B cell (primary cell): ENCODE data around the gene RCAN3. TPM values are rescaled to one million over a fixed set of nuclear protein-coding genes. Genes with fewer than 3 reads are reported as not detected.

Experiments
- ATAC-seq: fragments of 200-7000 bp; cut with Tn5 transposase; one replicate; pipeline ENCODE4 v1.10.0; 2021; ENCODE audit warnings: low read depth, mild to moderate bottlenecking, moderate number of reproducible peaks, moderate library complexity
- CTCF ChIA-PET: fragments of 350-600 bp; sonication (Branson Sonifier 250); formaldehyde crosslinking; loops from one replicate; lab custom pipeline; 2021; ENCODE audit warnings: antibody characterized with exemption, inconsistent platforms; lab: Charles Lee
- POLR2A ChIA-PET: fragments of 350-600 bp; sonication (Branson Sonifier 250); formaldehyde crosslinking; loops from one replicate; lab custom pipeline; 2021; ENCODE audit warnings: antibody characterized with exemption; lab: Charles Lee
- DNase-seq: peaks from one replicate; pipeline ENCODE4 v3.0.0; 2013
- H2AFZ ChIP-seq: 2 replicates; pipeline ENCODE4 v1.6.1; 2012; ENCODE audit warnings: mild to moderate bottlenecking, low read depth, low read length; ENCODE audit not compliant: insufficient read depth, poor library complexity, severe bottlenecking
- H3K27ac ChIP-seq, 2 donors: 1 replicate in 1 of 2; 2 replicates in 1 of 2; pipeline ENCODE4 v1.5.1; 2012 to 2013; ENCODE audit warnings: low read length in 2 of 2, mild to moderate bottlenecking in 2 of 2, moderate library complexity in 1 of 2
- H3K27me3 ChIP-seq, 4 experiments: fragments of 200-600 bp in 1 of 4; sonication (generic) in 1 of 4; replicated peaks in 1 of 4; 1 replicate in 2 of 4; 2 replicates in 2 of 4; pipeline versions ENCODE4 v1.6.1 to v1.7.0; 2013 to 2016; ENCODE audit warnings: low read length in 3 of 4, mild to moderate bottlenecking in 2 of 4, mixed read lengths in 1 of 4, moderate library complexity in 1 of 4; ENCODE audit not compliant: insufficient read depth in 4 of 4, control insufficient read depth in 3 of 4; ENCODE audit errors: control extremely low read depth in 1 of 4
- H3K36me3 ChIP-seq, 2 experiments: replicated peaks in 1 of 2; 1 replicate in 1 of 2; 2 replicates in 1 of 2; pipeline versions ENCODE4 v1.6.1 to v1.7.1; 2013; ENCODE audit warnings: low read length in 1 of 2; ENCODE audit not compliant: insufficient read depth in 2 of 2, control insufficient read depth in 1 of 2; ENCODE audit errors: control extremely low read depth in 1 of 2, extremely low read depth in 1 of 2
- H3K4me1 ChIP-seq, 2 donors: fragments of 200-600 bp in 1 of 2; sonication (generic) in 1 of 2; 1 replicate in 1 of 2; 2 replicates in 1 of 2; pipeline versions ENCODE4 v1.5.1 to v1.6.1; 2013 to 2017; ENCODE audit warnings: low read length in 2 of 2; ENCODE audit not compliant: control insufficient read depth in 2 of 2, insufficient read depth in 2 of 2
- H3K4me2 ChIP-seq: replicated peaks from 2 replicates; pipeline ENCODE3; 2012; ENCODE audit warnings: mild to moderate bottlenecking, low read depth, low read length; ENCODE audit not compliant: poor library complexity, severe bottlenecking
- H3K4me3 ChIP-seq, 5 experiments: fragments of 200-600 bp in 1 of 5; sonication (generic) in 1 of 5; 1 replicate in 3 of 5; 2 replicates in 2 of 5; pipeline versions ENCODE4 v1.5.1 to v1.7.0; 2011 to 2016; ENCODE audit warnings: low read length in 4 of 5, mild to moderate bottlenecking in 4 of 5, low read depth in 2 of 5, control low read depth in 1 of 5, moderate library complexity in 1 of 5; ENCODE audit not compliant: insufficient read depth in 1 of 5; ENCODE audit errors: control extremely low read depth in 1 of 5, extremely low read depth in 1 of 5
- H3K79me2 ChIP-seq: fragments of 200-600 bp; sonication (generic); one replicate; pipeline ENCODE4 v1.6.0; 2016; ENCODE audit warnings: low read length; ENCODE audit not compliant: control insufficient read depth, insufficient read depth
- H3K9ac ChIP-seq: fragments of 200-600 bp; sonication (generic); 2 replicates; pipeline ENCODE4 v1.6.1; 2017; ENCODE audit warnings: mild to moderate bottlenecking, low read length, moderate library complexity
- H3K9me3 ChIP-seq, 3 donors: one replicate each; pipeline versions ENCODE4 v1.6.1 to v1.7.1; 2013; ENCODE audit warnings: low read length in 2 of 3; ENCODE audit not compliant: control insufficient read depth in 2 of 3, insufficient read depth in 1 of 3; ENCODE audit errors: control extremely low read depth in 1 of 3
- H4K20me1 ChIP-seq: 2 replicates; pipeline ENCODE4 v1.6.0; 2012; ENCODE audit warnings: mild to moderate bottlenecking, low read length; ENCODE audit not compliant: insufficient read depth, control insufficient read depth, poor library complexity, severe bottlenecking
- H3K27ac Mint-ChIP-seq: one replicate; pipeline ENCODE4 v1.8.0; 2021; ENCODE audit warnings: mixed read lengths
- H3K27me3 Mint-ChIP-seq: one replicate; pipeline ENCODE4 v1.8.0; 2021; ENCODE audit warnings: mixed read lengths
- H3K4me1 Mint-ChIP-seq: one replicate; pipeline ENCODE4 v1.8.0; 2021; ENCODE audit warnings: mixed read lengths
- H3K4me3 Mint-ChIP-seq: one replicate; pipeline ENCODE4 v1.8.0; 2021; ENCODE audit warnings: mixed read lengths
- H3K9me3 Mint-ChIP-seq: one replicate; pipeline ENCODE4 v1.8.0; 2022; ENCODE audit warnings: mixed read lengths; ENCODE audit not compliant: insufficient read depth
- CTCF ChIP-seq: fragments of 200-600 bp; IDR thresholded peaks from one replicate; pipeline ENCODE4 v1.8.0; 2022; ENCODE audit warnings: antibody characterized with exemption, mild to moderate bottlenecking
- EZH2 ChIP-seq: IDR thresholded peaks from 2 replicates; pipeline ENCODE4 v1.6.1; 2012; ENCODE audit warnings: borderline replicate concordance, low read depth, mild to moderate bottlenecking, moderate library complexity, low read length; ENCODE audit not compliant: insufficient read depth, poor library complexity, severe bottlenecking
- WGBS: methylation state at CpG from one replicate; pipeline ENCODE4 v1.1.5; 2013; ENCODE audit warnings: missing lambda C conversion rate; ENCODE audit not compliant: insufficient coverage; 5-methylcytosine and 5-hydroxymethylcytosine counted together
- intact Hi-C: fragments of 100-400 bp; cut with micrococcal nuclease; formaldehyde crosslinking; loops from one replicate; pipeline ENCODE4 v1.10.0; 2022
- polyA plus RNA-seq: library from polyadenylated mRNA; depleted of rRNA; stranded (reverse); fragments of >200 nt; gene quantifications from 2 replicates; pipeline ENCODE4 v1.2.3, GENCODE V29; 2012
- total RNA-seq, 2 donors: library from RNA; stranded (reverse); fragments of 120-200 nt in 1 of 2; gene quantifications; 1 replicate in 1 of 2; 2 replicates in 1 of 2; pipeline versions ENCODE4 v1.2.3 to v1.2.4, GENCODE V29; 2013 to 2022

The RCAN3 gene
- total and polyA plus RNA-seq, 2 donors (not counting 1 experiment from before 2014, with no cell fraction given): 19.3 to 37.3 TPM

GRCh38 chr1:24588573-24588972, 85.9 kb downstream of the RCAN3 start:
- H3K36me3 ChIP-seq: no peaks in the 10 kb centered on the region
- H3K27me3 Mint-ChIP-seq: no peaks in the 10 kb centered on the region
- H3K9me3 ChIP-seq: no peaks in the 10 kb centered on the region
- H3K9me3 Mint-ChIP-seq: no peaks in the 10 kb centered on the region
- CTCF ChIA-PET: interaction anchor here (0.9 to 5.4 kb wide), 9 partner anchors 15 to 438 kb away, joined by 3 to 133 read pairs (median 19); partner anchors contain the start of genes NIPAL3, RCAN3, SRRM1 and STPG1
- H3K27ac ChIP-seq: no peak overlapping the region
- intact Hi-C loops: loop anchor here (10.0 kb wide), 1 partner anchor 54 kb away; no protein-coding TSS in a partner anchor
- POLR2A ChIA-PET: no interaction called here
- no peak overlapping the region for H3K9ac ChIP-seq
- H3K4me1 ChIP-seq: peaks cover 4% of the 10 kb centered on the region in 2 donors
- no peaks in the 10 kb centered on the region for H3K79me2 ChIP-seq
- peaks cover 0 to 3% (median 0%) of the 10 kb centered on the region in 4 experiments for H3K27me3 ChIP-seq
- no peak overlapping the region for H2AFZ ChIP-seq
- no peak overlapping the region for H3K27ac Mint-ChIP-seq
- no peak overlapping the region for H3K4me2 ChIP-seq
- 82% methylated on average over 1 of the region's 5 CpGs for WGBS
- no peak for DNase-seq
- TF ChIP-seq EZH2: no peak
- no peak for TF ChIP-seq CTCF
- no peak overlapping the region for H3K4me3 ChIP-seq
- ATAC-seq: no peak
- no peak overlapping the region for H3K4me3 Mint-ChIP-seq
- peaks cover 8% of the 10 kb centered on the region for H3K4me1 Mint-ChIP-seq
- no peaks in the 10 kb centered on the region for H4K20me1 ChIP-seq

GRCh38 chr1:24589200-24589599, 86.6 kb downstream of the RCAN3 start:
- intact Hi-C loops: loop anchor here (10.0 kb wide), 1 partner anchor 54 kb away; no protein-coding TSS in a partner anchor
- ChIA-PET POLR2A (no interaction called here), CTCF (interaction anchor here (0.6 to 2.0 kb wide), 6 partner anchors 10 to 553 kb away, joined by 3 to 5 read pairs (median 4); partner anchors contain the start of gene NIPAL3)
- 73% methylated on average over 2 of the region's 3 CpGs for WGBS
- no peak overlapping the region for H3K4me2 ChIP-seq
- H3K36me3 ChIP-seq: no peaks in the 10 kb centered on the region
- no peak overlapping the region for H3K27ac ChIP-seq
- peaks cover 0 to 3% (median 0%) of the 10 kb centered on the region in 4 experiments for H3K27me3 ChIP-seq
- Mint-ChIP-seq H3K4me3 (no peak overlapping the region), H3K27me3 (peaks cover under 1% of the 10 kb centered on the region), H3K9me3 (no peaks in the 10 kb centered on the region), H3K4me1 (peaks cover 8% of the 10 kb centered on the region), H3K27ac (no peak overlapping the region)
- no peaks in the 10 kb centered on the region for H4K20me1 ChIP-seq
- H2AFZ ChIP-seq: no peak overlapping the region
- H3K4me1 ChIP-seq: peaks cover 4% of the 10 kb centered on the region in 2 donors
- H3K9ac ChIP-seq: no peak overlapping the region
- no peak for TF ChIP-seq EZH2
- no peak for TF ChIP-seq CTCF
- no peaks in the 10 kb centered on the region for H3K9me3 ChIP-seq
- DNase-seq: no peak
- no peaks in the 10 kb centered on the region for H3K79me2 ChIP-seq
- no peak for ATAC-seq
- H3K4me3 ChIP-seq: no peak overlapping the region

Other genes starting within 250 kb of the RCAN3 start
- gene GRHL3, start 183.5 kb upstream of the RCAN3 start, total RNA-seq: not detected in 2 replicates
- not detected in 2 replicates for gene GRHL3, start 183.5 kb upstream of the RCAN3 start, polyA plus RNA-seq
- 6.1 and 9.3 TPM in 2 replicates for gene STPG1, start 89.1 kb upstream of the RCAN3 start, total RNA-seq
- 3.6 and 4.6 TPM in 2 replicates for gene STPG1, start 89.1 kb upstream of the RCAN3 start, polyA plus RNA-seq
- 31.6 and 38.8 TPM in 2 replicates for gene NIPAL3, start 87.0 kb upstream of the RCAN3 start, total RNA-seq
- 23.0 and 23.8 TPM in 2 replicates for gene NIPAL3, start 87.0 kb upstream of the RCAN3 start, polyA plus RNA-seq
- not detected in 2 replicates for gene NCMAP, start 53.3 kb downstream of the RCAN3 start, total RNA-seq
- not detected in 2 replicates for gene NCMAP, start 53.3 kb downstream of the RCAN3 start, polyA plus RNA-seq
- 226 and 238 TPM in 2 replicates for gene SRRM1, start 140.5 kb downstream of the RCAN3 start, total RNA-seq
- gene SRRM1, start 140.5 kb downstream of the RCAN3 start, polyA plus RNA-seq: 88.5 and 153 TPM in 2 replicates
- gene CLIC4, start 242.6 kb downstream of the RCAN3 start, total RNA-seq: 123 and 127 TPM in 2 replicates
- gene CLIC4, start 242.6 kb downstream of the RCAN3 start, polyA plus RNA-seq: 28.5 and 49.1 TPM in 2 replicates